Mesenchymal stem cell (in vitro differentiated cells and primary cell): ENCODE results near the gene SYNPO.

Experiments used
- DNase-seq: peaks from one replicate; pipeline ENCODE4 v3.0.0-alpha.2; 2013
- H2AFZ ChIP-seq: one replicate; pipeline ENCODE4 v1.6.1; 2013; ENCODE audit warnings: low read depth, mild to moderate bottlenecking, control low read depth, inconsistent platforms, low read length, moderate library complexity
- H2AK5ac ChIP-seq: 2 replicates; pipeline ENCODE4 v1.6.1; 2013; ENCODE audit warnings: low read length, moderate library complexity, mild to moderate bottlenecking, inconsistent platforms; ENCODE audit not compliant: severe bottlenecking
- H2BK120ac ChIP-seq: one replicate; pipeline ENCODE4 v1.6.1; 2013; ENCODE audit warnings: low read depth, mild to moderate bottlenecking, inconsistent platforms, low read length, moderate library complexity
- H2BK12ac ChIP-seq, 2 experiments: one replicate each; pipeline ENCODE4 v1.6.1; 2013; ENCODE audit warnings: inconsistent platforms in 2 of 2, low read length in 2 of 2, mild to moderate bottlenecking in 2 of 2, moderate library complexity in 2 of 2, control low read depth in 1 of 2
- H2BK15ac ChIP-seq: one replicate; pipeline ENCODE4 v1.6.1; 2013; ENCODE audit warnings: mild to moderate bottlenecking, low read depth, inconsistent platforms; ENCODE audit not compliant: poor library complexity, severe bottlenecking
- H2BK5ac ChIP-seq: 2 replicates; pipeline ENCODE4 v1.6.1; 2013; ENCODE audit warnings: low read depth, mild to moderate bottlenecking, low read length, control low read depth, inconsistent platforms; ENCODE audit not compliant: poor library complexity, severe bottlenecking
- H3K14ac ChIP-seq, 2 experiments: one replicate each; pipeline ENCODE4 v1.6.1; 2013; ENCODE audit warnings: inconsistent platforms in 2 of 2, low read length in 2 of 2, control low read depth in 1 of 2, mild to moderate bottlenecking in 1 of 2, moderate library complexity in 1 of 2
- H3K18ac ChIP-seq, 2 experiments: one replicate each; pipeline ENCODE4 v1.6.1; 2013; ENCODE audit warnings: inconsistent platforms in 2 of 2, low read length in 2 of 2, control low read depth in 1 of 2, low read depth in 1 of 2, mild to moderate bottlenecking in 1 of 2
- H3K23ac ChIP-seq, 2 experiments: one replicate each; pipeline ENCODE4 v1.6.1; 2013; ENCODE audit warnings: inconsistent platforms in 2 of 2, low read length in 2 of 2, mild to moderate bottlenecking in 2 of 2, moderate library complexity in 2 of 2, control low read depth in 1 of 2
- H3K27ac ChIP-seq: 2 replicates; pipeline ENCODE4 v1.5.1; 2013; ENCODE audit warnings: mild to moderate bottlenecking, moderate library complexity, low read length, control low read depth, inconsistent platforms; ENCODE audit not compliant: poor library complexity, severe bottlenecking
- H3K27me3 ChIP-seq, 2 experiments: 2 replicates each; pipeline versions ENCODE4 v1.6.1 to v1.7.0; 2013; ENCODE audit warnings: low read length in 2 of 2, mild to moderate bottlenecking in 2 of 2, moderate library complexity in 2 of 2, control low read depth in 1 of 2, inconsistent platforms in 1 of 2; ENCODE audit not compliant: control insufficient read depth in 1 of 2, insufficient read depth in 1 of 2
- H3K36me3 ChIP-seq, 2 experiments: 2 replicates each; pipeline versions ENCODE4 v1.6.1 to v1.7.0; 2013; ENCODE audit warnings: low read length in 2 of 2, control low read depth in 1 of 2, inconsistent platforms in 1 of 2, low read depth in 1 of 2, mild to moderate bottlenecking in 1 of 2; ENCODE audit not compliant: insufficient read depth in 2 of 2, control insufficient read depth in 1 of 2
- H3K4ac ChIP-seq, 2 experiments: one replicate each; pipeline ENCODE4 v1.6.1; 2013; ENCODE audit warnings: inconsistent platforms in 2 of 2, low read length in 2 of 2, mild to moderate bottlenecking in 2 of 2, moderate library complexity in 2 of 2, control low read depth in 1 of 2, low read depth in 1 of 2
- H3K4me1 ChIP-seq: 2 replicates; pipeline ENCODE4 v1.6.1; 2013; ENCODE audit warnings: low read depth, low read length, control low read depth; ENCODE audit not compliant: control insufficient read depth, insufficient read depth
- H3K4me2 ChIP-seq: 2 replicates; pipeline ENCODE4 v1.6.1; 2013; ENCODE audit warnings: low read length, mild to moderate bottlenecking, inconsistent platforms; ENCODE audit not compliant: poor library complexity, severe bottlenecking
- H3K4me3 ChIP-seq, 2 experiments: 2 replicates each; pipeline versions ENCODE4 v1.5.1 to v1.7.0; 2013; ENCODE audit warnings: low read length in 2 of 2, mild to moderate bottlenecking in 2 of 2, control low read depth in 1 of 2, low read depth in 1 of 2; ENCODE audit not compliant: insufficient read depth in 1 of 2
- H3K79me1 ChIP-seq: replicated peaks from 2 replicates; pipeline ENCODE4 v1.6.1; 2013; ENCODE audit warnings: mild to moderate bottlenecking, control low read depth, low read length, inconsistent platforms; ENCODE audit not compliant: poor library complexity, severe bottlenecking
- H3K9ac ChIP-seq: 2 replicates; pipeline ENCODE4 v1.7.0; 2013; ENCODE audit warnings: mild to moderate bottlenecking, low read length, moderate library complexity
- H3K9me3 ChIP-seq: 2 replicates; pipeline ENCODE4 v1.7.0; 2013; ENCODE audit warnings: mild to moderate bottlenecking, low read length; ENCODE audit not compliant: control insufficient read depth
- H4K8ac ChIP-seq: one replicate; pipeline ENCODE4 v1.6.1; 2013; ENCODE audit warnings: inconsistent platforms, mild to moderate bottlenecking, low read length, moderate library complexity
- H4K91ac ChIP-seq: one replicate; pipeline ENCODE4 v1.6.1; 2013; ENCODE audit warnings: mild to moderate bottlenecking, low read length, inconsistent platforms
- WGBS: methylation state at CpG from one replicate; pipeline ENCODE4 v1.1.7; 2013; ENCODE audit warnings: mixed read lengths; 5-methylcytosine and 5-hydroxymethylcytosine counted together

The SYNPO gene

DNA sequence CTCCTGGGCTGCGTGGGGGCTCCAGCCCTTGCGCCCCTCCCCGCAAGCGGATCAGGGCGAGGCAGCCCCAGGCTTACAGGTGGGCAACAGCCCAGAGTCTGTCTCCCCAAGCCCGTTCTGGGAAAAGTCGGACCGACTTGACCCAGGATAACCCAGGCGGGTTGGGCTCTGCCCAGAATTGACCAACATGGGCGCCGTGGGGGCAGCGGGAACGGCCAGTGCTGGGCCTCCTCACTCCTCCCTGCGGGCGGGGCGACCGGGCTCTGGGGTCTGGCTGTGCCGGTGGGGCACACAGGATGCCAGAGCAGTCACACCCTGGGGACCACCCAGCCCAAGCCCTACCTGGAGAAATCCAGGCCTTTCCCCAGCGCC lies 15.3 kb upstream of the SYNPO start:
- Histone ChIP-seq H3K23ac (no peak overlapping the region), H3K9me3 (no peaks in the 10 kb centered on the region), H3K4me3 (peak overlapping the region; percentile 57 to 79), H2BK5ac (no peak overlapping the region), H3K4me2 (peak overlapping the region; percentile 84), H4K91ac (peak overlapping the region; percentile 40), H2AK5ac (no peak overlapping the region), H3K18ac (peak overlapping the region in 1 of 2 experiments; percentile 86), H3K9ac (peak overlapping the region; percentile 67), H2BK15ac (no peak overlapping the region), H2BK12ac (peak overlapping the region in 1 of 2 experiments; percentile 1), H3K36me3 (no peaks in the 10 kb centered on the region), H2AFZ (no peak overlapping the region), H3K27ac (no peak overlapping the region), H4K8ac (peak overlapping the region; percentile 5), H3K27me3 (peaks cover 0 to 37% of the 10 kb centered on the region in 2 experiments), H3K14ac (peak overlapping the region in 1 of 2 experiments; percentile 37), H2BK120ac (no peak overlapping the region), H3K4ac (peak overlapping the region; percentile 3 to 60), H3K79me1 (no peaks in the 10 kb centered on the region), H3K4me1 (peaks cover 19% of the 10 kb centered on the region)
- DNase-seq: no peak
- WGBS: 47% methylated on average over 18 of the region's 19 CpGs

DNA sequence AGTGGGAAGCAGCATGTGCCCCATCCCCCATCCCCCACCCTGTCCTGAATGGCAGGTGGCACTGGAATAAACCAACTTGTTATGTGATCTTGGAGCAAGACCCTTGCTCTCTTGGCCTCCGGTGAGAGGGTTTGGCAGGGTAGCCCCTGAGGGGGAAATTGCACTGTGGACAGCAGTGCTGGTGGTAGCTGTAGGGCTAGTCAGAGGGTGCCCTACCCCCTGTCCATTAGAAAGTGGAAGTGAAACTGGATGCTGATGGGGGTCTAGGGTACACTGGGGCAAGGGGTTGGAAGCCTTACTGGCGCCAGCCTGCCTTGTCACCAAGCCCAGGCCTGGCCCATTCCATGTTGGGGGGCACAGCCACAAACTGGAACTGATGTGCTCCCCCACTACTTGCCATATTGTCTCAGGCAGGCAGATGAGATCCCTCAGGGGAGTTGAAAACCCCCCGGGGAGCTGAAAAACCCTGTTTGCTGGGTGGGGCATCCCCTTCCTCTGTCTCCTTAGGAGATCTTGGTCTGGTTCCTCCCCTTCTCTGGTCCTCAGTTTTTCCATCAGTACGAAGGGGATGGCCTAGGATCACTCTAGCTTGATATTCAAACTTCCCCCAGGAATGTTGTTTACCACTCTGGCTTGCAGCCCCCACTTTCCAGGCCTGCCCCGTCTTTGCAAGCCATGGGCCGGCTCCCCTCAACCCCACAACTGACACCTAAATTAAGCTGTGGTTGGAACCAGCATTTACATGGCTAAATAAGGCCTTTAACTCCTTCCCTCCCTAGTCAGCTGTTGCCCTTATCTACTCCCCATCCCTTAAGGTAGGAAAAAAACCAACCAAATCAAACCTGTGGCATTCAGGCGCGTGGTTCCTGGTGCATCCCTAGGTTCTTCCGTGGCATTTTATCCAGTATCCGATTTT lies 14.4 kb upstream of the SYNPO start:
- Histone ChIP-seq H2BK5ac (no peak overlapping the region), H3K79me1 (no peaks in the 10 kb centered on the region), H3K4ac (no peak overlapping the region), H4K91ac (no peak overlapping the region), H2BK120ac (no peak overlapping the region), H3K9me3 (no peaks in the 10 kb centered on the region), H3K36me3 (no peaks in the 10 kb centered on the region), H2AFZ (no peak overlapping the region), H4K8ac (no peak overlapping the region), H3K27me3 (peaks cover 0 to 37% of the 10 kb centered on the region in 2 experiments), H3K4me1 (peaks cover 19% of the 10 kb centered on the region), H2BK12ac (peak overlapping the region in 1 of 2 experiments; percentile 12), H3K14ac (no peak overlapping the region), H3K4me2 (no peak overlapping the region), H2AK5ac (no peak overlapping the region), H3K9ac (no peak overlapping the region), H3K27ac (no peak overlapping the region), H3K18ac (no peak overlapping the region), H3K23ac (no peak overlapping the region), H3K4me3 (no peak overlapping the region), H2BK15ac (no peak overlapping the region)
- no peak for DNase-seq
- WGBS: 89% methylated on average over 10 of the region's 10 CpGs

DNA sequence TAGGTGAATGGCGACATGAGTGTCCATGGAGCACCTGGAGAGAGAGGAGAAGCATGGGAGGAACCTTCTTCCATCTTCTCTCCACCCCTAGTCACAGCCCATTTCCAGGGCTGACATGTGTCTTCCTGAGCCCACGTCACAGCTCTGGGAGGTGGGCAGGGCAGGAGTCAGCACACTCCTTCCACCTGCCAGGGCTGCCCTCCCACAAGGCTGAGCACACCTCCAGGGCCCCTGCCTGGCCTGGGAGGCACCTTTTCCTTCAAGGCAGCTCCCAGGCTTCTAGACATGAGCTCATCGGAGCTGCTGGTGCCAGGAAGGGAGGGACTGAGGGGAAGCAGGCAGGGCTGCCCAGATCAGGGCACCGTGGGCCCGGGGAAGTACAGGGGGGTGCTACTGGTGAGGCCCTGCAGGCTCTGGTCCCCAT lies 13.6 kb upstream of the SYNPO start:
- Histone ChIP-seq H4K8ac (no peak overlapping the region), H2BK12ac (no peak overlapping the region), H3K9ac (no peak overlapping the region), H3K4me1 (peaks cover 23% of the 10 kb centered on the region), H3K9me3 (no peaks in the 10 kb centered on the region), H3K4ac (no peak overlapping the region), H2BK5ac (no peak overlapping the region), H3K18ac (no peak overlapping the region), H3K14ac (no peak overlapping the region), H3K4me3 (no peak overlapping the region), H2BK120ac (no peak overlapping the region), H2AK5ac (no peak overlapping the region), H3K27ac (no peak overlapping the region), H3K27me3 (peaks cover 0 to 30% of the 10 kb centered on the region in 2 experiments), H3K4me2 (no peak overlapping the region), H2BK15ac (no peak overlapping the region), H2AFZ (no peak overlapping the region), H3K36me3 (no peaks in the 10 kb centered on the region), H4K91ac (peak overlapping the region; percentile 37), H3K79me1 (no peaks in the 10 kb centered on the region), H3K23ac (no peak overlapping the region)
- DNase-seq: no peak
- 88% methylated on average over 5 of the region's 5 CpGs for WGBS

DNA sequence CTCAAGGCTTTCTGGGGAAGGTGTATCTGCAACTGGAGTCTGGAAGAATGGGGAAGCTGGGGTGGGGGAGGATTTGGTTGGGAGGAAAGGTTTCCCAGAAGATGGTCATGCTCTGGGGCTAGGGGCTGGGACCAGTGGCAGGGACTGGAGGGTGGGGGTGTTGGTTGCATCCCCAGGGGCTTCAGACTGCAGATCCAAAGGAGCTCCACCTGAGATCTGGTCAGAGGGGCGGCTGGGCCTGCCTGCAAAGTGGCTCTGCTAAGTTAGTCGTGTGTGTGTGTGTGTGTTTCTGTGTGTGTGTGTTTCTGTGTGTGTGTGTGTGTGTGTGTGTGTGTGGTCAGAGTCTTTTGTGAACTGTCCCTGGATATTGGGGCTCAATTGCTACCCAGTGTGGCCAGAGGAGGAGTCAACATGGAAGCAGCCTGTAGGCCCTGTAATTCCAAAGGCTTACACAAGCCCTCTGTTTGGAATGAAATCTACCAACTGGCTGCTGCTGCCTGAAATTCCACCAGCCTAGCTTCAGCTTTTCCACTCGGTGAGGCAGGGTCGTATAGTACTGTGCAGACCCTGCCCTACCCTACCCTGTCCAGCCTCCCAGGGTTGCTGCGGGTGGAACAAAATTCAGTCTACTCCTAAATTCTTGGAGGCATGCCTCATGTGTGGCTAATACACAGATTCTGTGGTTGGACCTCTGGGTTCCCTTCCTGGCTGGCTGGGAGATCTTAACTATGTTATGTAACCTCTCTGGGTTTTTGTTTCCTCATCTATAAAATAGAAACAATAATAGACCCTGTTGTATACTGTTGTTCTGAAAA lies 12.5 kb upstream of the SYNPO start:
- H2BK120ac ChIP-seq: no peak overlapping the region
- H3K14ac ChIP-seq: no peak overlapping the region
- peak overlapping the region in 1 of 2 experiments; percentile 61 for H3K18ac ChIP-seq
- DNase-seq: peak; percentile 56
- H3K4me1 ChIP-seq: peaks cover 23% of the 10 kb centered on the region
- H4K8ac ChIP-seq: no peak overlapping the region
- H3K9me3 ChIP-seq: no peaks in the 10 kb centered on the region
- peaks cover 0 to 21% of the 10 kb centered on the region in 2 experiments for H3K27me3 ChIP-seq
- WGBS: 73% methylated on average over 4 of the region's 5 CpGs
- H3K23ac ChIP-seq: no peak overlapping the region
- H2AK5ac ChIP-seq: no peak overlapping the region
- no peak overlapping the region for H2BK5ac ChIP-seq
- H3K4me3 ChIP-seq: no peak overlapping the region
- H2BK12ac ChIP-seq: peak overlapping the region in 1 of 2 experiments; percentile 13
- H3K79me1 ChIP-seq: no peaks in the 10 kb centered on the region
- no peaks in the 10 kb centered on the region for H3K36me3 ChIP-seq
- no peak overlapping the region for H3K4me2 ChIP-seq
- peak overlapping the region in 1 of 2 experiments; percentile 28 for H3K4ac ChIP-seq
- no peak overlapping the region for H3K9ac ChIP-seq
- H2BK15ac ChIP-seq: no peak overlapping the region
- no peak overlapping the region for H2AFZ ChIP-seq
- H3K27ac ChIP-seq: no peak overlapping the region
- no peak overlapping the region for H4K91ac ChIP-seq
